HCT116 (cell line): ENCODE data around the gene MRTFB. TPM values are rescaled to one million over a fixed set of nuclear protein-coding genes. Genes with fewer than 3 reads are reported as not detected.

Experiments
- ATAC-seq: fragments of 200-7000 bp; cut with Tn5 transposase; 2 replicates; pipeline ENCODE4 v1.9.1; 2020; ENCODE audit warnings: mild to moderate bottlenecking, moderate library complexity
- BruUV-seq: library from RNA; stranded (reverse); fragments of 400-500 nt; replicated peaks from 2 replicates; lab custom pipeline; 2021; lab: Mats Ljungman, UMichigan
- CTCF ChIA-PET: fragments of 300-600 bp; sonication (Branson Sonifier 250); formaldehyde crosslinking; loops from one replicate; lab custom pipeline; 2021; ENCODE audit warnings: antibody characterized with exemption; lab: Charles Lee
- POLR2A ChIA-PET: fragments of 300-600, 350-600 bp; sonication (Branson Sonifier 250); formaldehyde crosslinking; loops from one replicate; lab custom pipeline; 2021; ENCODE audit warnings: antibody characterized with exemption; lab: Charles Lee
- RAD21 ChIA-PET, 2 experiments: fragments of 300-600 bp; sonication (Branson Sonifier 250); formaldehyde crosslinking; loops; one replicate each; lab custom pipeline; 2023; ENCODE audit warnings: low total read pairs in 2 of 2; ENCODE audit not compliant: uncharacterized antibody in 2 of 2, unreplicated experiment in 2 of 2, low non-redundant PET in 1 of 2; lab: Charles Lee
- DNase-seq: peaks from one replicate; pipeline ENCODE4 v3.0.0-alpha.2; 2010; ENCODE audit warnings: low read depth, low spot score
- H2AFZ ChIP-seq: fragments of 200-600 bp; shearing (Covaris generic), sonication (generic); 2 replicates; pipeline ENCODE4 v1.6.1; 2017; ENCODE audit warnings: low read depth, mixed run types, mixed read lengths, antibody characterized with exemption, low read length; ENCODE audit not compliant: poor library complexity, severe bottlenecking
- H3K27ac ChIP-seq: 2 replicates; pipeline ENCODE4 v1.5.1; 2012; ENCODE audit warnings: low read depth, low read length
- H3K27me3 ChIP-seq: fragments of 200-600 bp; sonication (generic); 2 replicates; pipeline ENCODE4 v1.6.1; 2016; ENCODE audit warnings: mixed run types, low read length, mixed read lengths; ENCODE audit not compliant: insufficient read depth
- H3K36me3 ChIP-seq, 2 experiments: fragments of 200-500 bp in 1 of 2; fragments of 200-600 bp in 1 of 2; sonication (Bioruptor generic) in 1 of 2; sonication (generic) in 1 of 2; 2 replicates each; pipeline versions ENCODE4 v1.5.1 to v1.6.1; 2014 to 2016; ENCODE audit warnings: low read length in 2 of 2, inconsistent platforms in 1 of 2, mixed read lengths in 1 of 2, mixed run types in 1 of 2; ENCODE audit not compliant: insufficient read depth in 2 of 2, control insufficient read depth in 1 of 2
- H3K4me1 ChIP-seq, 2 experiments: fragments of 200-600 bp in 1 of 2; sonication (generic) in 1 of 2; 2 replicates each; pipeline versions ENCODE4 v1.5.1 to v1.6.1; 2012 to 2017; ENCODE audit warnings: low read length in 2 of 2, inconsistent platforms in 1 of 2, mild to moderate bottlenecking in 1 of 2, mixed read lengths in 1 of 2, mixed run types in 1 of 2, moderate library complexity in 1 of 2; ENCODE audit not compliant: insufficient read depth in 2 of 2, control insufficient read depth in 1 of 2
- H3K4me2 ChIP-seq: fragments of 200-600 bp; sonication (generic); 2 replicates; pipeline ENCODE4 v1.6.1; 2017; ENCODE audit warnings: mixed run types, low read length, mixed read lengths
- H3K4me3 ChIP-seq, 2 experiments: fragments of 200-600 bp in 1 of 2; sonication (generic) in 1 of 2; replicated peaks in 1 of 2; 2 replicates each; pipeline ENCODE4 v1.5.1; 2011 to 2016; ENCODE audit warnings: low read length in 2 of 2, control low read depth in 1 of 2, low read depth in 1 of 2, mild to moderate bottlenecking in 1 of 2, mixed read lengths in 1 of 2, mixed run types in 1 of 2
- H3K79me2 ChIP-seq: fragments of 200-600 bp; sonication (generic); 2 replicates; pipeline ENCODE4 v1.6.1; 2017; ENCODE audit warnings: mild to moderate bottlenecking, mixed run types, low read length, moderate library complexity, mixed read lengths; ENCODE audit not compliant: insufficient read depth
- H3K9ac ChIP-seq: fragments of 200-600 bp; sonication (generic); 2 replicates; pipeline ENCODE4 v1.6.1; 2016; ENCODE audit warnings: low read length, mixed read lengths
- H3K9me2 ChIP-seq: fragments of 200-600 bp; sonication (generic), shearing (Covaris generic); 2 replicates; pipeline ENCODE4 v1.6.1; 2017; ENCODE audit warnings: mixed run types, mild to moderate bottlenecking, moderate library complexity; ENCODE audit not compliant: insufficient read depth
- H3K9me3 ChIP-seq, 2 experiments: fragments of 200-500 bp in 1 of 2; fragments of 200-600 bp in 1 of 2; sonication (Bioruptor generic) in 1 of 2; sonication (generic) in 1 of 2; 2 replicates each; pipeline ENCODE4 v1.6.1; 2014 to 2017; ENCODE audit warnings: low read length in 2 of 2, mixed read lengths in 2 of 2, inconsistent platforms in 1 of 2, low read depth in 1 of 2, mild to moderate bottlenecking in 1 of 2, mixed run types in 1 of 2, moderate library complexity in 1 of 2; ENCODE audit not compliant: control insufficient read depth in 1 of 2, insufficient read depth in 1 of 2
- H4K20me1 ChIP-seq: fragments of 200-600 bp; sonication (generic), shearing (Covaris generic); 2 replicates; pipeline ENCODE4 v1.6.1; 2017; ENCODE audit warnings: mixed run types, mild to moderate bottlenecking, moderate library complexity; ENCODE audit not compliant: insufficient read depth
- ELF1 ChIP-seq: IDR thresholded peaks from 2 replicates; pipeline ENCODE4 v1.6.1; 2012; ENCODE audit warnings: low read depth, borderline replicate concordance
- REST ChIP-seq: IDR thresholded peaks from 2 replicates; pipeline ENCODE4 v1.6.1; 2012; ENCODE audit warnings: low read depth
- SIN3A ChIP-seq: IDR thresholded peaks from 2 replicates; pipeline ENCODE4 v1.6.1; 2012; ENCODE audit warnings: low read depth
- SRF ChIP-seq: IDR thresholded peaks from 2 replicates; pipeline ENCODE4 v1.6.1; 2012; ENCODE audit warnings: low read depth
- ZFX ChIP-seq: fragments of 450-650 bp; IDR thresholded peaks from 2 replicates; pipeline ENCODE4 v1.6.1; 2017
- intact Hi-C: fragments of 100-400 bp; cut with micrococcal nuclease; formaldehyde crosslinking; loops from 2 replicates; pipeline ENCODE4 v1.10.0; 2022
- total RNA-seq: library from RNA; stranded (reverse); gene quantifications from one replicate; pipeline ENCODE4 v1.2.1, GENCODE V29; 2021; ENCODE audit not compliant: unreplicated experiment
- TF ChIP-seq, protein P1 (sequence below): IDR thresholded peaks from 2 replicates; pipeline ENCODE4 v1.6.1; 2012

Gene MRTFB
- total RNA-seq, 1 experiment from 2014 or later = 39.0 TPM

GRCh38 chr16:14062261-14062660, 8.9 kb upstream of the MRTFB start:
- no peaks in the 10 kb centered on the region for H3K36me3 ChIP-seq
- RAD21 ChIA-PET = no interaction called here
- no peaks in the 10 kb centered on the region for H3K27me3 ChIP-seq
- POLR2A ChIA-PET = no interaction called here
- H3K4me2 ChIP-seq = no peak overlapping the region
- DNase-seq (no peak), ATAC-seq (no peak)
- no peaks in the 10 kb centered on the region for H3K9me2 ChIP-seq
- intact Hi-C loops = no loop called here
- no peak overlapping the region for H2AFZ ChIP-seq
- no peak overlapping the region for H3K4me3 ChIP-seq
- no peaks in the 10 kb centered on the region for H3K4me1 ChIP-seq
- no peaks in the 10 kb centered on the region for H3K9me3 ChIP-seq
- no peaks in the 10 kb centered on the region for H3K79me2 ChIP-seq
- H3K27ac ChIP-seq = no peak overlapping the region
- TF ChIP-seq REST (no peak), SIN3A (no peak), ELF1 (no peak), ZFX (no peak), SRF (no peak)
- TF ChIP-seq, protein P1, sequence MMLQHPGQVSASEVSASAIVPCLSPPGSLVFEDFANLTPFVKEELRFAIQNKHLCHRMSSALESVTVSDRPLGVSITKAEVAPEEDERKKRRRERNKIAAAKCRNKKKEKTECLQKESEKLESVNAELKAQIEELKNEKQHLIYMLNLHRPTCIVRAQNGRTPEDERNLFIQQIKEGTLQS = no peak
- no peaks in the 10 kb centered on the region for H4K20me1 ChIP-seq
- CTCF ChIA-PET = interaction anchor here (1.2 kb wide), 1 partner anchor 139 kb away, joined by 3 read pairs; no protein-coding TSS in a partner anchor
- no peak overlapping the region for H3K9ac ChIP-seq
- no TSS peak for BruUV-seq
